Breast epithelium (tissue), 4 donors: ENCODE measurements around the gene NRDE2. TPM values are rescaled to one million over a fixed set of nuclear protein-coding genes. Genes with fewer than 3 reads are reported as not detected.

Experiments
- DNase-seq, 2 donors: peaks; one replicate each; pipeline ENCODE4 v3.0.0-alpha.2; 2019; ENCODE audit warnings: low spot score in 2 of 2
- H3K27ac ChIP-seq, 2 donors: fragments of 200-600 bp; sonication (generic) in 1 of 2; one replicate each; pipeline ENCODE4 v1.5.1; 2016 to 2019; ENCODE audit warnings: mild to moderate bottlenecking in 1 of 2
- H3K27me3 ChIP-seq, 2 donors: fragments of 200-600 bp; sonication (generic) in 1 of 2; one replicate each; pipeline versions ENCODE4 v1.5.1 to v1.6.0; 2017 to 2019; ENCODE audit warnings: control low read depth in 1 of 2, mild to moderate bottlenecking in 1 of 2
- H3K36me3 ChIP-seq: fragments of 200-600 bp; one replicate; pipeline ENCODE4 v1.5.1; 2019
- H3K4me1 ChIP-seq, 2 donors: fragments of 200-600 bp; sonication (generic); one replicate each; pipeline ENCODE4 v1.5.1; 2016 to 2019; ENCODE audit warnings: control low read depth in 1 of 2
- H3K4me3 ChIP-seq, 3 donors: fragments of 200-600 bp; sonication (generic); 1 replicate in 2 of 3; 2 replicates in 1 of 3; pipeline ENCODE4 v1.5.1; 2016 to 2019; ENCODE audit warnings: mild to moderate bottlenecking in 3 of 3, moderate library complexity in 2 of 3
- H3K9me3 ChIP-seq, 2 donors: fragments of 200-600 bp; sonication (generic) in 1 of 2; one replicate each; pipeline ENCODE4 v1.5.1; 2016 to 2019; ENCODE audit warnings: control low read depth in 1 of 2
- CTCF ChIP-seq, 3 donors: fragments of 450-650 bp; IDR thresholded peaks; one replicate each; pipeline ENCODE4 v1.5.1; 2016 to 2017; ENCODE audit warnings: antibody characterized with exemption in 3 of 3, mild to moderate bottlenecking in 3 of 3, moderate library complexity in 3 of 3
- POLR2A ChIP-seq: fragments of 450-650 bp; IDR thresholded peaks from one replicate; pipeline ENCODE4 v1.6.1; 2016; ENCODE audit warnings: antibody characterized with exemption, mild to moderate bottlenecking, moderate library complexity
- POLR2AphosphoS5 ChIP-seq, 3 donors: sonication (generic); formaldehyde crosslinking; IDR thresholded peaks; one replicate each; pipeline ENCODE4 v1.6.1; 2017; ENCODE audit warnings: antibody characterized with exemption in 3 of 3
- intact Hi-C: fragments of 100-400 bp; cut with DNase I; formaldehyde crosslinking; loops from one replicate; pipeline ENCODE4 v1.15.1; 2023; ENCODE audit warnings: low total_unique reads
- total RNA-seq, 3 donors: library from RNA; depleted of rRNA; stranded (reverse); fragments of >200 nt; gene quantifications; one replicate each; pipeline ENCODE4 v1.1.0, GENCODE V29; 2016

NRDE2 gene
- total RNA-seq, 3 donors from 2014 or later, result 9.3 to 19.8 (median 19.7) TPM

DNA sequence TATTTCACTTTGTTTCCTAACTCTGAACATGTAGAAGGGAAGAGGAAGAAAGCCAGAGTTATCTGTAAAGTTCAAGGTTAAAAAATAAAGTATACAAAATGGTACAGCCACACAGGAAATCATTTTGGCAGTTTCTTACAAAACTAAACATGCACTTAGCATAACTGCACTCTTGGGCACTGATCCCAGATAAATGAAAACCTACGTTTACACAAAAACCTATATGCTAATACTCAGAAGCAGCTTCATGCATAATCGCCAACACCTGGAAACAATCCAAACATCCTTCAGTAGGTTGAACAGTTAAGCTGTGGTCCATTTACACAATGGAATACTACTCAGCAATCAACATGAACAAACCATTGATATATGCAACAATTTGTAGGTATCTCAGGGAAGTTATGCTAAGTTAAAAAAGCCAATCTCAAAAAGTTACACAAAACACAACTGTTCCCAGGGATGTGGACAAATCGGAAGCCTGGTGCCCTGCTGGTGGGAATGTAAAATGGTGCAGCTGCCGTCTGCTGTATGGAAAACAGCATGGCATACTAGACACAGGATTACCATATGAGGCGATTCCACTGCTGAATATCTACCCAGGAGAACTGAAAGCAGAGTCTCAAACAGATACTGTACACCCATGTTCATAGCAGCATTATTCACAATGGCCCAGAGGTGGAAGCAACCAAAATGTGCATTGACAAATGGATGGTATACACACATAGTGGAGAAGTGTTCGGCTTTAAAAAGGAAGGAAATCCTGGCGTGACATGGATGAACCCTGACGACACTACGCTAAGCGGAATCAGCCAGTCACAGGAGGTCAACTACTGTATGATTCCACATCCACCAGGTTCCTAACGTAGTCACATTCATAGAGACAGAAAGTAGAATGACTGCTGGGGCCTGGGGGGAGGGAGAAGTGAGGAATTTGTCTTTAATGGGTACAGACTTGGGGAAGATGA lies 37.7 kb downstream of the NRDE2 start:
- Histone ChIP-seq H3K4me1 (no peaks in the 10 kb centered on the region), H3K4me3 (no peak overlapping the region), H3K36me3 (peaks cover 8% of the 10 kb centered on the region), H3K27ac (no peak overlapping the region), H3K9me3 (no peaks in the 10 kb centered on the region), H3K27me3 (no peaks in the 10 kb centered on the region)
- intact Hi-C loops, result no loop called here
- no peak for DNase-seq
- TF ChIP-seq CTCF (IDR thresholded peaks at IDR 0.05) (no peak), POLR2AphosphoS5 (IDR thresholded peaks at IDR 0.05) (no peak), POLR2A (no peak)

DNA sequence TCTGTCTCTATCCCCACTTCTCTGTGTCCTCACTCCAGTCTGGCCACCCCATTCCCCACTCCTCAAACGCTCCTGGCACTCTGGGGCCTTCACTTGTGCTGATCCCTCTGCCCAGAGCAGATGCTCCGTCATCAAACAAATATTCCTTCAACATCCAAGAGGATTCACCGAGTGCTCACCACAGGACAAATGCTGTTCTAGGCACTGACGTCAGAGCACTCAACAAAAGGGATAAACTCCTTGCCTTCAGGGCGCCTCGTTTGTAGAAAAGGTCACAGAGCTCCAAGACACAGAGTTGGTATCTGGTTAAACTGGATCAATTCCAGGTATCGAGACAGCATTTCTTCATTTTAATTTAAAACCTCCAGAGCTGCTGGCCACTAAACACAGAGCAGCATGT lies 40.0 kb downstream of the NRDE2 start:
- Histone ChIP-seq H3K36me3 (peaks cover 14% of the 10 kb centered on the region), H3K27ac (no peak overlapping the region)
- intact Hi-C loops, result no loop called here

DNA sequence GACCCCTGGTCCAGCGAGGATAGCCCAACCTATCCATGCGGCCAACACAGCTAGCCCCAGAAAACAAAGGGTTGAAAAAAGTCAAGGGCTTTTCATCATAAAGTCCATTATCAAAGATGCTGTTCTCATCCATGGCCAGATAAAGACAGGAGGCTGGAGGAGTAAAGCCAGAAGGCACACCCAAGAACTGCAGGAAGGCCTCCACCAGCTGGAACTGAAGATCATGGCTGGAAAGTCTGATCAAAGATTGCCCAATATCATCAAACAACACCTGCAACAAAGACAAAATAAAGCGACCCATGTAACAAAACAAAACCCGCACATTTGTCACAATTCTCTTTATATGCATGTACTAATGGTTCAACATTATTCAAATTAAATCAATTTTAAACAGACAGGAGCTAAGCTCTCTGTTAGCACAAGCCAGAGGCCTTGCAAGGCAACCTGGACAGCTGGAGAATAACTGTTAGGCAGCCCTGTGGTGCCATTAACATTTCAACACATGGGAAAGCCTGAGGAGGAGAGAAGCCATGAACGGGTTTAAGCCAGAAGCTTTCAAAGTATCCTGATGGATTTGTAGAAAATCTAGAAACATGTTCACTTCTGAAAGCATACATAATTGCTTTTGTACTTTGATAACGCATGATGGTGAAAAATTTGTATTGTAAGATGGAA lies 41.3 kb downstream of the NRDE2 start:
- TF ChIP-seq POLR2AphosphoS5 (IDR thresholded peaks at IDR 0.05), result no peak
- TF ChIP-seq POLR2A, result no peak
- TF ChIP-seq CTCF (IDR thresholded peaks at IDR 0.05), result no peak
- H3K27me3 ChIP-seq, result no peaks in the 10 kb centered on the region
- no peak overlapping the region for H3K27ac ChIP-seq
- no peaks in the 10 kb centered on the region for H3K4me1 ChIP-seq
- intact Hi-C loops, result no loop called here
- no peaks in the 10 kb centered on the region for H3K9me3 ChIP-seq
- no peak for DNase-seq
- H3K36me3 ChIP-seq, result peaks cover 14% of the 10 kb centered on the region
- no peak overlapping the region for H3K4me3 ChIP-seq

More for the DNA sequence above, 40.0 kb downstream of the NRDE2 start:
- Histone ChIP-seq H3K4me1 (no peaks in the 10 kb centered on the region), H3K4me3 (no peak overlapping the region), H3K9me3 (no peaks in the 10 kb centered on the region), H3K27me3 (no peaks in the 10 kb centered on the region)
- no peak for TF ChIP-seq POLR2AphosphoS5 (IDR thresholded peaks at IDR 0.05)
- TF ChIP-seq POLR2A, result no peak
- TF ChIP-seq CTCF (IDR thresholded peaks at IDR 0.05), result no peak
- no peak for DNase-seq

GRCh38 chr14:90288651-90289355 lies 42.9 kb downstream of the NRDE2 start:
- DNase-seq, result no peak
- peaks cover 14% of the 10 kb centered on the region for H3K36me3 ChIP-seq
- H3K9me3 ChIP-seq, result no peaks in the 10 kb centered on the region
- intact Hi-C loops, result no loop called here
- TF ChIP-seq POLR2A (no peak), CTCF (IDR thresholded peaks at IDR 0.05) (no peak), POLR2AphosphoS5 (IDR thresholded peaks at IDR 0.05) (no peak)
- H3K27me3 ChIP-seq, result no peaks in the 10 kb centered on the region
- no peak overlapping the region for H3K4me3 ChIP-seq
- no peak overlapping the region for H3K27ac ChIP-seq
- no peaks in the 10 kb centered on the region for H3K4me1 ChIP-seq
